A673 (cell line): ENCODE results near the gene REEP6. TPM values are rescaled to one million over a fixed set of nuclear protein-coding genes. Genes with fewer than 3 reads are reported as not detected.
"Not testable (repeated sequence)": the region's sequence is repeated elsewhere in the genome, so short reads cannot be mapped to it uniquely, and the experiment has no call there.

Experiments used
- BruUV-seq: library from RNA; stranded (reverse); fragments of 400-500 nt; replicated peaks from 2 replicates; lab custom pipeline; 2021; lab: Mats Ljungman, UMichigan
- CTCF ChIA-PET: fragments of 300-600 bp; sonication (Branson Sonifier 250); formaldehyde crosslinking; loops from one replicate; lab custom pipeline; 2022; ENCODE audit warnings: antibody characterized with exemption; lab: Charles Lee
- POLR2A ChIA-PET: fragments of 300-600 bp; sonication (Branson Sonifier 250); formaldehyde crosslinking; loops from one replicate; lab custom pipeline; 2022; ENCODE audit warnings: antibody characterized with exemption; ENCODE audit not compliant: low non-redundant PET; lab: Charles Lee
- DNase-seq: peaks from one replicate; pipeline ENCODE4 v3.0.0-alpha.2; 2015; ENCODE audit warnings: low spot score
- H3K27ac ChIP-seq: fragments of 200-600 bp; sonication (generic); 2 replicates; pipeline ENCODE4 v1.5.1; 2016; ENCODE audit warnings: mixed run types, low read depth, mild to moderate bottlenecking, mixed read lengths, antibody characterized with exemption, low read length; ENCODE audit not compliant: poor library complexity, severe bottlenecking
- H3K27me3 ChIP-seq: fragments of 200-600 bp; sonication (generic); replicated peaks from 2 replicates; pipeline ENCODE4 v1.6.1; 2017; ENCODE audit warnings: mixed run types, low read depth, mild to moderate bottlenecking, mixed read lengths, antibody characterized with exemption, low read length; ENCODE audit not compliant: insufficient read depth, poor library complexity
- H3K36me3 ChIP-seq: fragments of 200-600 bp; sonication (generic); 2 replicates; pipeline ENCODE4 v1.6.1; 2016; ENCODE audit warnings: mixed run types, mild to moderate bottlenecking, mixed read lengths, antibody characterized with exemption, low read length; ENCODE audit not compliant: insufficient read depth, poor library complexity, severe bottlenecking
- H3K4me1 ChIP-seq: fragments of 200-600 bp; sonication (generic); 2 replicates; pipeline ENCODE4 v1.6.1; 2017; ENCODE audit warnings: mixed run types, mild to moderate bottlenecking, mixed read lengths, antibody characterized with exemption, low read length; ENCODE audit not compliant: insufficient read depth, poor library complexity, severe bottlenecking
- H3K4me3 ChIP-seq: fragments of 200-600 bp; sonication (generic); 2 replicates; pipeline ENCODE4 v1.5.1; 2016; ENCODE audit warnings: low read depth, mixed run types, mild to moderate bottlenecking, mixed read lengths, low read length; ENCODE audit not compliant: poor library complexity, severe bottlenecking
- H3K9me3 ChIP-seq: fragments of 200-600 bp; sonication (generic); 2 replicates; pipeline ENCODE4 v1.6.1; 2016; ENCODE audit warnings: mixed run types, low read depth, mild to moderate bottlenecking, mixed read lengths, antibody characterized with exemption, low read length; ENCODE audit not compliant: poor library complexity, severe bottlenecking
- CTCF ChIP-seq: fragments of 300-800, 200-600 bp; sonication (generic); conservative IDR thresholded peaks from 2 replicates; pipeline ENCODE4 v1.5.1; 2017; ENCODE audit warnings: low read depth, mild to moderate bottlenecking, antibody characterized with exemption, low read length, moderate library complexity, mixed read lengths
- EZH2 ChIP-seq: fragments of 200-600 bp; sonication (generic); IDR thresholded peaks from 2 replicates; pipeline ENCODE4 v1.6.1; 2017; ENCODE audit warnings: borderline replicate concordance, low read depth, mild to moderate bottlenecking, mixed read lengths, antibody characterized with exemption, low read length; ENCODE audit not compliant: poor library complexity, severe bottlenecking
- intact Hi-C: fragments of 100-400 bp; cut with micrococcal nuclease; formaldehyde crosslinking; loops from one replicate; pipeline ENCODE4 v1.10.0; 2022; ENCODE audit not compliant: unreplicated experiment
- total RNA-seq: library from RNA; stranded (reverse); gene quantifications from 2 replicates; pipeline ENCODE4 v1.2.3, GENCODE V29; 2021

REEP6 gene
- total RNA-seq, 1 experiment from 2014 or later = 4.7 TPM

- no peaks in the 10 kb centered on the region for H3K36me3 ChIP-seq
- H3K27ac ChIP-seq = no peak overlapping the region
- no TSS peak for BruUV-seq
- H3K4me3 ChIP-seq = no peak overlapping the region
- TF ChIP-seq CTCF = no peak
- TF ChIP-seq EZH2 = no peak
- DNase-seq = no peak
- ChIA-PET CTCF (no interaction called here), POLR2A (no interaction called here)
- H3K4me1 ChIP-seq = peaks cover 4% of the 10 kb centered on the region
- peaks cover 28% of the 10 kb centered on the region for H3K27me3 ChIP-seq
- intact Hi-C loops = no loop called here
- no peaks in the 10 kb centered on the region for H3K9me3 ChIP-seq
These were observed 36.8 kb downstream of the REEP6 start for GRCh38 chr19:1527650-1528309.

- no peaks in the 10 kb centered on the region for H3K9me3 ChIP-seq
- ChIA-PET CTCF (no interaction called here), POLR2A (no interaction called here)
- TF ChIP-seq EZH2 (no peak), CTCF (no peak)
- no peak overlapping the region for H3K27ac ChIP-seq
- H3K4me1 ChIP-seq = peaks cover 4% of the 10 kb centered on the region
- H3K4me3 ChIP-seq = no peak overlapping the region
- no peaks in the 10 kb centered on the region for H3K36me3 ChIP-seq
- no peak for DNase-seq
- H3K27me3 ChIP-seq = peaks cover 19% of the 10 kb centered on the region
- intact Hi-C loops = no loop called here
- BruUV-seq = no TSS peak
These were observed 37.8 kb downstream of the REEP6 start for GRCh38 chr19:1528596-1529429.

GRCh38 chr19:1529430-1529816, 38.4 kb downstream of the REEP6 start:
- DNase-seq = no peak
- H3K4me3 ChIP-seq = no peak overlapping the region
- peaks cover 2% of the 10 kb centered on the region for H3K4me1 ChIP-seq
- TF ChIP-seq CTCF = no peak
- TF ChIP-seq EZH2 = no peak
- CTCF ChIA-PET = no interaction called here
- no peak overlapping the region for H3K27ac ChIP-seq
- BruUV-seq = no TSS peak
- POLR2A ChIA-PET = no interaction called here
- peaks cover 13% of the 10 kb centered on the region for H3K27me3 ChIP-seq
- H3K9me3 ChIP-seq = no peaks in the 10 kb centered on the region
- intact Hi-C loops = no loop called here
- no peaks in the 10 kb centered on the region for H3K36me3 ChIP-seq

- POLR2A ChIA-PET, H3K36me3 ChIP-seq, H3K27ac ChIP-seq, H3K9me3 ChIP-seq, H3K27me3 ChIP-seq, DNase-seq, BruUV-seq, intact Hi-C loops, H3K4me3 ChIP-seq, H3K4me1 ChIP-seq: not testable (repeated sequence)
- CTCF ChIA-PET = interaction anchor here (0.6 to 0.7 kb wide), 2 partner anchors 267 to 1770 kb away, joined by 9 to 15 read pairs; no protein-coding TSS in a partner anchor
These were observed 39.9 kb downstream of the REEP6 start for GRCh38 chr19:1530856-1531255.
